Activated CD4-positive, alpha-beta T cell treated with anti-CD3 and anti-CD28 coated beads, Interleukin-2, Interleukin-4, amounts not matched to agents 100 ng/mL and 50 ng/mL, durations not matched to agents 16 hours and 8 hours (primary cell): Measurements from ENCODE around the gene KSR2.

Experiments
- DNase-seq: peaks from one replicate; pipeline ENCODE4 v3.0.0-alpha.2; 2020; ENCODE audit warnings: low spot score

KSR2 gene

GRCh38 chr12:117447665-117448366 is 521.0 kb downstream of the KSR2 start:
- DNase-seq: no peak

DNA sequence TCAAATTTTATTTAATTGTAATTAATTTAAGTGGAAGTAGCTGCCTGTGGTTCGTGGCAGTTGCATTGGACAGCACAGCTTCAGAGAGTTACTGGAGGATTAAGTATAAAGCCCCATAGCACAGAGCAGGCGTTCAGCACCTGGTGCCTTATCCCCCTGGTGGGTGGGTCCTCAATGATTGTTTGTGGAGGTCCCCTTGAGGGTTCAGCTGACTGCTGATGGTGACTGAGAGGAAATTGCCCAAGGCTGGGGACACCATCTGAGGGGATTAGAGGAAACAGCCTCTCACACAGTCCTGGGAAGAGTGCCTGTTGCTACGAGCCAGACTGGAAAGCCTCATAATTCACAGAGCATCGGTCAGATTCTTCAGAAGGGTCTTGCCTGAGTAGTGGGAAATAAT is 524.0 kb downstream of the KSR2 start:
- no peak for DNase-seq

DNA sequence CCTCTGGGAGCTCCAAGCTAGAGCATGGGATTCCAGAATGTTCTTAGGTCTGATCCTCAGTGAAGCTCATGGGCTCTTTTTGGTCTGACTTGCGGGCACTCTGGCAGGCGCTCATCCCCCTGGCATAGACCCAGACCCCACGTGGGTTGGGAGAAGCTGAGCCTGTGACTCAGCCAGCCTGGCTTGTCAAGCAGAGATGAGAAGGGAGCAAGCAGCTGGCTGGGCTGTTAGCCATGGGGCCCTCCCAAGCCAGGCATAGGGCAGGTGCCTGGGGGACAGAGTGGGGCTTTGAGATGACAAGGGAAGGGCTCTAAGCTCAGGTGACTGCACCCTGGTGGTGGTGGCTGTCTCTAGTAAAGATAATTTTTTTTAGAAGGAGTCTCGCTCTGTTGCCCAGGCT is 527.0 kb downstream of the KSR2 start:
- no peak for DNase-seq

GRCh38 chr12:117440384-117440783 is 528.4 kb downstream of the KSR2 start:
- DNase-seq: no peak

DNA sequence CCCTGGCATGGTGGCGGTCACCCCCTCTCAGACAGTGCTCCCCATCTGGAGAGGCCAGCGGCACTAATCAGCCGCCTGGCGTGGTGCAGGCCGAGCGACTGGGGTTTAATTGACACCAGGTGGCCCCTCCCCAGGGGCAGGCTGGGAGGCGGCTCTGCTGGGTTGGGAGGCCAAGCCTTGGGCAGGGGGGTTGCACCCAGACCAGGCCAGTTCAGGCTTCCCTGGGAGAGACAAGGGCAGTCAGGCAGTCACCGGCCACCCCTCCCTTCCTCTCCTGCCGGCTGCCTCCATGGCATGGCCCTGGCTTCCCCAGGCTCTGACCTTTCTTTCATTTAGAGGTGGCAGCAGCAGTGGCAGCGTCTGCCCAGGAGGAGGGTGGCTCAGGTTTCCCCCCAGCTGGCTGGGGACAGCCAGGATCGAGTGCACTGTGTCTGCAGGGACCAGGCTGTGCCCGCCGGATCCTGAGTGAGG is 529.2 kb downstream of the KSR2 start:
- no peak for DNase-seq

- DNase-seq: no peak
These were observed 530.0 kb downstream of the KSR2 start for GRCh38 chr12:117438809-117439208.

DNA sequence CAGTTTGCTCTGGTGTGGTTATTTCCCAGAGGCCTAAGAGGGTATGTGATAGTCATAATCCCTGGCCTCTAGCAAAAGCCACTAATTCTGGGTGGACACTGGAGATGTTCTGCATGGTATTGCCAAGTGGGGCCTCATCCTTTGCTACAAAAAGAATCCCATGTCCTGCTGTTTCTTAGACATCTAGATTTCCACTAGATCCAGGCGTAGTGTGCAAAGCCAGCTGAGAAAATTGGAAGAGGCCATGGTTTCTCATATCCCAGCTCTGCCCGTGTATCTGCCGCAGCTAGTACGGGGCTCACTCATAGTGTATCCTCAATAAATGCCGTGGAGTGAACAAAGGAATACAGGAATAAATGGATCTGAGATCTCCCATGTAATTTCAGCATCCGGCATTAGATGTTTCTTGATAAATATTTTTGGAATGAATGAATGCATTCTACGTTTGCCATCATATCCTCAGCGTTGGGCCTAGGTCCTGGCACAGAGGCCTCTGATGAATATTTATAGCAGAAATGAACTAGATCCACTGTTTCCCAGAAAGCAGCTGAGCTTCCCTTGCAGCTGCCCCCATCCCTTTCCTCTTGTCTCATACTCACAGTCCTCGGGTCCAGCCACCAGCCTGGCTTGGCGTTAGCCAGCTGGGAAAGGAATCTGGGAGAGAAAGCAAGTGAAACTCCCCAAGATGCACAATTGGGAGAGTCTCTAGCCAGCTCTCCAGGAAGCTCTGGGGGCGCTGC is 531.1 kb downstream of the KSR2 start:
- no peak for DNase-seq

GRCh38 chr12:117433878-117434277 is 534.9 kb downstream of the KSR2 start:
- DNase-seq: no peak

GRCh38 chr12:117430246-117430645 is 538.5 kb downstream of the KSR2 start:
- DNase-seq: no peak

GRCh38 chr12:117427211-117427610 is 541.6 kb downstream of the KSR2 start:
- no peak for DNase-seq

DNA sequence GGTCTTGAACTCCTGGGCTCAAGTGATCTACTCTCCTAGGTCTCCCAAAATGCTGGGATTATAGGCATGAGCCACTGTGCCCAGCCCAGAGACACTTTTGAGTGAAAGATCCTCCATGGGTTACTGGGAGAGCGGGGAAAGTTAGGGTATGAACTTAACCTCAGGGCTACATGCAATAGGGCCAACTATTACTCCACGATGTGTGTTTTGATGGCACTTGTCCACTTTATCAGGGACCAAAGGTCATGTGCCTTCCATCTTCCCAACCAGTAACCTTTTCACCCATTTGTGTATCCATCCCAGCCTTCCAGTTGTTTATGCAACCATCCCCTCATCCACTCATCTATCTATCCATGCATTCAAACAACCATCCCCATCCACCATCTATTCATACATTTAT is 546.8 kb downstream of the KSR2 start:
- DNase-seq: no peak

DNA sequence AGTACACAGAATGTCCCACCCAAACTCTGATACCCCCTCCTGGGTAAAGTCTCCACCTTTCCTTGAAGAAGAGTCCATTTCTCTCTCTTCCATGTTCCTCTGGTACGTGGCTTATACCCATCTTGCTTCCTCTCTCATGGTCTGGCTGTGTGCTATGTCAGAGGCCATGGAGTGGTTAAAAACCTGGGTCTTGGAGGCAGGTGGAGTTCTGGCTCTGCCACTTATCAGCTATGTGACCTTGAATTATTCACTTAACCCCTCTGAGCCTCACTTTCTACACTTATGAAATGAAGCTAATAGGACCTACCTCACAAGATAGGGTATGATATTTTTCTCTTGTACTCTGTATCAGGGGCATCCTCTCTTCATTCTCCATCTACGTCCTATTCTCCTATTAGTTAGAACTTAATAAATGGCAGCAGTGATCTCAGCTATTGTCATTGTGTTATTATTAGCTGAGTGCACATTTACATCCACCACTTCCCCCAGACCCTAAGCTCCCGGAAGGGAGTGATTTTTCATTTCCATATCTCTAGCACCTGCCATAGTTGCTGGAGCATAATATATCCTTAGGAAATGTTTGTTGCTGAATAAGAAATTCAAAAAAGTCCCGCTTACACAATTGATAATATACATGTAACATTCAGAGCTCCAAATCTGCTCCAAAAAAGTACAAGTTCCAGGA is 547.6 kb downstream of the KSR2 start:
- DNase-seq: no peak

DNA sequence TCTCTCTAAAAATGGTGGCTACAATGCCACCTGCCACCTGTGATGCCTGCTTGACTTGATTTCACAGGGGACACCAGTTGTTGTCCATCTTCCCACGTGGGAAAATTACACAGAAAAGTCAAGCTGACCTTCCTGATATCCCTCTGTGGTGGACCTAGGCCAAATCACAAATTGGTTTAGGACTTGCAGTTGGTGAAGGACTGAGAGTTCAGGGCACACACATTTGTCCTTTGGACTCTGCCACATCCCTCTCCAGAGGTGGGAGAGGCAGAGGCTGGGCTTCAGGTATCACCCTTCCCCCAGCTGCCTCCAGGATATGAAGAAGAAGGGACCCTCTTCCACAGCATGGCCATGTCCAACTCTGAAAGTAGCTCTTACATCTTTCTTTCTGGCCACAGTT is 551.8 kb downstream of the KSR2 start:
- DNase-seq: no peak

DNA sequence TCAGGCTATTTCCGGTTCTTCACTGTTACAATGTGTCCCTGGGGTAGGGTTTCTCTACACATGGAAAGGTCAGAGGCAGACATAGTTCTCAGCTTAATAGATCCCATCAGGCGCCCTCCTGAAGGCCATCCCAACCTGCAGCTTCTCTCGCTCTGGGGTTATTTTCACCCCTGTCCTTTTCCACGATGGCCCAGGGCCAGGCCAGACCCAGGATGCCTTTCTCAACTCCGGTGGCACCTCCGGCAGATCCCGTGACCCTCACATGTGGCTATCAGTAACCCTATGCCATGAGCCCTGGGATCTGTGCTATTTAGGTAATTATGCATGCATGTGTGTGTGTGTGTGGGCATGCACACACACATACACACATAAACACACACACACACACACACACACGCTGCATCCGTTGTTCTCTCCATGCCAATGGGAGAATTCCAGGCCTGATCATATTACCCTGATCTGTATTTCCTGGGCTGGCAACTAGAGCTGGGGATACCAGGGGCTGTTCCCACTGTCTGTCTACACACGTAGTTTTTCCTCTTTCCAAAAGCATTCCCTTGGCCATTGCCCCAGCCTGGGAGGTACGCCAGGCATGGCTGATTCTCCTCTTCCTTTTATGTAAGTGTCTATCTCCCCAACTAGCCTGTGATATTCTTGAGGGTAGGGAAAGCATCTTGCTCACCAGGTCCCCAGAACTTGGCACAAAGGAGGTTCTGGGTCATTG is 556.2 kb downstream of the KSR2 start:
- DNase-seq: no peak

- no peak for DNase-seq
These were observed 559.5 kb downstream of the KSR2 start for GRCh38 chr12:117409286-117409685.

- DNase-seq: no peak
These were observed 560.5 kb downstream of the KSR2 start for GRCh38 chr12:117408161-117408791.

DNA sequence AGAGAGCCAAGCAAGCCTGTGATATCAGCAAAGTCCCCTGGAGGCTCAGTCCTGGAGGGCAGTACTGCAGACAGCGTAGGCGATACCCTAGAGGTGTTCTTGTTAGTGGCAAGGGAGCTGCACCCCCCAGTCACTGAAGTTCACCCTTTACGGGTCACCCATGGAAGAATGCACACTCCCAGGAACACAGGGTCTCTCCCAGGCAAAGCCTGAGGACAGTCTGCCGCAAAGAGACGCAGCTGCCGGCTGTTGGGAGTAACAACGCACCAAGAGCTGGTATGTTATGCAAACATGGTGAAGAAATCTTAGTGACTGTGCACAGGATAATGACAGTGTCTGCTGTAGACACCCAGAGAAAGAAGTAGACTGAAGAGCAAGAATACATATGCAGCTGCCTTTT is 563.9 kb downstream of the KSR2 start:
- no peak for DNase-seq

- DNase-seq: no peak
These were observed 564.5 kb downstream of the KSR2 start for GRCh38 chr12:117404203-117404853.

DNA sequence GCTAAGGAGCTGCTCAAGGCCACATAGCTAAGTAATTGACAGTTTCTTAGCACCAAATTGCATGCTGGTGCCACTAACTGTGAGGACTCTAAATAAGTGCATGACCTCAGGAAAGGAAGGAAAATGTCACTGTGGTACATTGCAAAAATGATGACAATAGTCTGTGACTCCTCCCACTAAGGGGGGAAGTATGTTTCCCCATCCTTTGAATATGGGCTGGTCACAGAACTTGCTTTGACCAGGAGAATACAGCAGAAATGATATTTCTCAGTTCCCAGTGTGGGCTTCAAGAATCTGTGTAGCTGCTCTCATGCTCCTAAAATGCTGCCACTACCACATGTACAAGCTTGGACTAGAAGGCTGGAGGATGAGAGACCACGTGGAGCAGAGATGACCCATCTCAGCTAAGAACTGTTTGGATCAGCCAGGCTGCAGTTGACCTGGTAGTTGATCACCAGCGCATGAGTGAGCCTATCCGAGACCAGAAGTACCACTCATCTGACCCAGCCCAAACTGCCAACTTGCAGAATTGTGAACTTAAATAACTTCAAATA is 565.1 kb downstream of the KSR2 start:
- DNase-seq: no peak
